Measurements from ENCODE around the gene PRKCE. TPM values are rescaled to one million over a fixed set of nuclear protein-coding genes. Genes with fewer than 3 reads are reported as not detected.

PRKCE gene
- total RNA-seq, 1 experiment from 2014 or later, result 14.8 TPM

DNA sequence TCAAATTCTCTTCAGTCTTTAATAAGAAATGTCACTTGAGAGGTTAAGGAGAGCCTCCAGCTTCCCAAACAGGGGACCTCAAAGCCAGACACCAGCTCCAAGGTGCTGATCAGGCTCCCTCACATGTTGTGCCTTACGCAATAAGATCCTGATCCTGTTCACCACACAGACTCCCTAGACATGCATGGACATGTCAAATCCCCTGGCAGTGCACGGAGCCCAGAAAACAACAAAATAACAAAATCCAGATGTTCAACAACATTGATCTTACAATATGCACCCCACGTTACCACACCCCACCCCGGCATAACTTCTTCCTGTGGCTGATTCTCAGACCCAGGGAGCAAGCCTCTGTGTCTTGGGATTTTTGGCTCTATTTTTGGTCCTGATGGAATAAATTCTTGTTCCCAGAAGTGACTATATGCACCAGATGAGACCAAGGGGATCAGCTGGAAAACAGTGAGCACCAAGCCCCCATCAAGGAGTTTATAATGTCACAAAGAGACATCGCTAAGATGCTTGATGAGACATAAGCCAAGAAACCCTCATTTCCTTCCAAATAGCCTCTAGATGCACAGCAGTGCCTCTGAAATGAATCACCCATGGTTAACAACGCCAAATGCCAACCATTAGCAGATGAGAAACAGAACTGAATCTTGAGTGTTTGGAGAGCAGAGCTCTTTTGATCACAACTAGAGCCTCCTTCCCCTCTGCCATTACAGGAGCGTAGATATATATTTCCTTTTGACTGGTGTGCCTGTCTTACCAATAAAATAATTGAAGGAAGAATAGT, 198.2 kb downstream of the PRKCE start (continued):
- TF ChIP-seq, protein P1, sequence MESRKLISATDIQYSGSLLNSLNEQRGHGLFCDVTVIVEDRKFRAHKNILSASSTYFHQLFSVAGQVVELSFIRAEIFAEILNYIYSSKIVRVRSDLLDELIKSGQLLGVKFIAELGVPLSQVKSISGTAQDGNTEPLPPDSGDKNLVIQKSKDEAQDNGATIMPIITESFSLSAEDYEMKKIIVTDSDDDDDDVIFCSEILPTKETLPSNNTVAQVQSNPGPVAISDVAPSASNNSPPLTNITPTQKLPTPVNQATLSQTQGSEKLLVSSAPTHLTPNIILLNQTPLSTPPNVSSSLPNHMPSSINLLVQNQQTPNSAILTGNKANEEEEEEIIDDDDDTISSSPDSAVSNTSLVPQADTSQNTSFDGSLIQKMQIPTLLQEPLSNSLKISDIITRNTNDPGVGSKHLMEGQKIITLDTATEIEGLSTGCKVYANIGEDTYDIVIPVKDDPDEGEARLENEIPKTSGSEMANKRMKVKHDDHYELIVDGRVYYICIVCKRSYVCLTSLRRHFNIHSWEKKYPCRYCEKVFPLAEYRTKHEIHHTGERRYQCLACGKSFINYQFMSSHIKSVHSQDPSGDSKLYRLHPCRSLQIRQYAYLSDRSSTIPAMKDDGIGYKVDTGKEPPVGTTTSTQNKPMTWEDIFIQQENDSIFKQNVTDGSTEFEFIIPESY (IDR thresholded peaks at IDR 0.05; ENCODE audit: extremely low read depth, insufficient replicate concordance, low read length), result no peak
- TF ChIP-seq, protein P2, sequence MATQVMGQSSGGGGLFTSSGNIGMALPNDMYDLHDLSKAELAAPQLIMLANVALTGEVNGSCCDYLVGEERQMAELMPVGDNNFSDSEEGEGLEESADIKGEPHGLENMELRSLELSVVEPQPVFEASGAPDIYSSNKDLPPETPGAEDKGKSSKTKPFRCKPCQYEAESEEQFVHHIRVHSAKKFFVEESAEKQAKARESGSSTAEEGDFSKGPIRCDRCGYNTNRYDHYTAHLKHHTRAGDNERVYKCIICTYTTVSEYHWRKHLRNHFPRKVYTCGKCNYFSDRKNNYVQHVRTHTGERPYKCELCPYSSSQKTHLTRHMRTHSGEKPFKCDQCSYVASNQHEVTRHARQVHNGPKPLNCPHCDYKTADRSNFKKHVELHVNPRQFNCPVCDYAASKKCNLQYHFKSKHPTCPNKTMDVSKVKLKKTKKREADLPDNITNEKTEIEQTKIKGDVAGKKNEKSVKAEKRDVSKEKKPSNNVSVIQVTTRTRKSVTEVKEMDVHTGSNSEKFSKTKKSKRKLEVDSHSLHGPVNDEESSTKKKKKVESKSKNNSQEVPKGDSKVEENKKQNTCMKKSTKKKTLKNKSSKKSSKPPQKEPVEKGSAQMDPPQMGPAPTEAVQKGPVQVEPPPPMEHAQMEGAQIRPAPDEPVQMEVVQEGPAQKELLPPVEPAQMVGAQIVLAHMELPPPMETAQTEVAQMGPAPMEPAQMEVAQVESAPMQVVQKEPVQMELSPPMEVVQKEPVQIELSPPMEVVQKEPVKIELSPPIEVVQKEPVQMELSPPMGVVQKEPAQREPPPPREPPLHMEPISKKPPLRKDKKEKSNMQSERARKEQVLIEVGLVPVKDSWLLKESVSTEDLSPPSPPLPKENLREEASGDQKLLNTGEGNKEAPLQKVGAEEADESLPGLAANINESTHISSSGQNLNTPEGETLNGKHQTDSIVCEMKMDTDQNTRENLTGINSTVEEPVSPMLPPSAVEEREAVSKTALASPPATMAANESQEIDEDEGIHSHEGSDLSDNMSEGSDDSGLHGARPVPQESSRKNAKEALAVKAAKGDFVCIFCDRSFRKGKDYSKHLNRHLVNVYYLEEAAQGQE (IDR thresholded peaks at IDR 0.05; ENCODE audit: low read depth), result no peak
- TF ChIP-seq RAD21 (IDR thresholded peaks at IDR 0.05; ENCODE audit: low read depth), result no peak
- TF ChIP-seq TCF7L2 (IDR thresholded peaks at IDR 0.05; ENCODE audit: borderline replicate concordance, extremely low read depth, insufficient read depth, insufficient read length), result no peak

DNA sequence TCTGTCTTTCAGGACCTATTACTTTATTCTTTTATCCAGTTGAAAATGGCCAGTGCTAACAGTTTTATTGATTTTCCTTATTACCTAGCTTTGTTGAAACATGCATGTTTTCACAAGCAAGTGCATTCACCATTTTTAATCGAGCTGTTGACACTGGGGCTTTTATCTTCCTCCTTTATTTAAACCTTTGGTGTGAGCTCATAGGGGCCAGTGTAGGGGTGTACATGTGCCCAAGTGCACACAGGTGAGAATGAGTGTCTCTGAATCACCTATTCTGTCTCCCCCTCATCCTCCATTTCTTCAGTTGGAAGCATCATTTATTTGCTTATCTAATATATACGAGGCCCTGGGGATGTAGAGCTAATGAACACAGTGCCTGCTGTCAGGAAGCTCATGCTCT, 199.1 kb downstream of the PRKCE start:
- H4K20me1 ChIP-seq (ENCODE audit: insufficient read depth), result no peaks in the 10 kb centered on the region
- CTCF ChIA-PET, result no interaction called here
- TF ChIP-seq RAD21 (IDR thresholded peaks at IDR 0.05; ENCODE audit: low read depth) (no peak), YY1 (IDR thresholded peaks at IDR 0.05; ENCODE audit: extremely low read depth, insufficient replicate concordance, low read depth, low read length) (no peak), ZFX (IDR thresholded peaks at IDR 0.05) (no peak), FOSL1 (IDR thresholded peaks at IDR 0.05; ENCODE audit: low read depth) (no peak), CBX3 (IDR thresholded peaks at IDR 0.05; ENCODE audit: low read depth) (no peak), EGR1 (IDR thresholded peaks at IDR 0.05; ENCODE audit: low read depth) (no peak), ELF1 (IDR thresholded peaks at IDR 0.05; ENCODE audit: borderline replicate concordance, low read depth) (no peak)
- TF ChIP-seq, protein P1 (IDR thresholded peaks at IDR 0.05; ENCODE audit: extremely low read depth, insufficient replicate concordance, low read length), result no peak
- TF ChIP-seq, protein P2 (IDR thresholded peaks at IDR 0.05; ENCODE audit: low read depth), result no peak

More for the DNA sequence above, 199.1 kb downstream of the PRKCE start:
- Histone ChIP-seq H2AFZ (ENCODE audit: low read depth, low read length, poor library complexity, severe bottlenecking) (no peak overlapping the region), H3K36me3 (ENCODE audit: control insufficient read depth in 1 of 2, insufficient read depth in 2 of 2, low read length in 2 of 2) (no peaks in the 10 kb centered on the region), H3K4me1 (ENCODE audit: control insufficient read depth in 1 of 2, insufficient read depth in 2 of 2, low read length in 2 of 2) (peaks cover 0 to 4% of the 10 kb centered on the region in 2 experiments; a peak in 1 of 4 replicates), H3K79me2 (ENCODE audit: insufficient read depth, low read length) (no peaks in the 10 kb centered on the region), H3K4me3 (replicated peaks in 1 of 2; ENCODE audit: low read depth in 1 of 2, low read length in 2 of 2) (no peak overlapping the region), H3K9ac (ENCODE audit: low read length) (no peak overlapping the region), H3K4me2 (ENCODE audit: low read length) (no peak overlapping the region), H3K27ac (ENCODE audit: low read depth, low read length) (no peak overlapping the region), H3K27me3 (ENCODE audit: insufficient read depth, low read length) (no peaks in the 10 kb centered on the region), H3K9me3 (ENCODE audit: control insufficient read depth in 1 of 2, insufficient read depth in 1 of 2, low read depth in 1 of 2, low read length in 2 of 2) (no peaks in the 10 kb centered on the region), H3K9me2 (ENCODE audit: insufficient read depth) (no peaks in the 10 kb centered on the region)
- no peak for ATAC-seq
- no TSS peak for BruUV-seq (replicated peaks)
- RAD21 ChIA-PET (ENCODE audit: low non-redundant PET in 1 of 2, low total read pairs in 2 of 2, uncharacterized antibody in 2 of 2, unreplicated experiment in 2 of 2), result no interaction called here
- intact Hi-C loops (cut with micrococcal nuclease), result no loop called here
- POLR2A ChIA-PET, result no interaction called here
- DNase-seq (ENCODE audit: low read depth, low spot score), result no peak
